ENCODE data around the gene SLC2A9. TPM values are rescaled to one million over a fixed set of nuclear protein-coding genes. Genes with fewer than 3 reads are reported as not detected.

Gene SLC2A9
- total RNA-seq = 25.2 TPM
- long read RNA-seq, transcript SLC2A9-201 (12 exons, 1,850 nt) = major isoform, 15 of 51 reads
- long read RNA-seq, partial matches to known transcripts = 14 of 51 reads
- long read RNA-seq, other reads (novel, unspliced or antisense) = 22 of 51 reads

- no peak for DNase-seq
- H3K4me3 ChIP-seq = peak within 1 kb of the TSS; percentile 46
- intact Hi-C loops (cut with DNase I) = no loop called here
- H3K27me3 ChIP-seq (ENCODE audit: low read depth) = no peaks in the 10 kb centered on the region
- no peaks in the 10 kb centered on the region for H3K9me3 ChIP-seq
- no peaks in the 10 kb centered on the region for H3K36me3 ChIP-seq
- peak within 1 kb of the TSS; percentile 86 for H3K27ac ChIP-seq
- no peak for ATAC-seq
- H3K4me1 ChIP-seq = peaks cover 48% of the 10 kb centered on the region
- no peak for TF ChIP-seq CTCF (IDR thresholded peaks at IDR 0.05)
These were observed at the start of gene SLC2A9 for GRCh38 chr4:10020871-10021652. Gene SLC2A9, minus strand, starts transcription at chr4:10021497. Its CDS starts 68 bp downstream, at chr4:10021429.

- Histone ChIP-seq H3K4me3 (no peak overlapping the region), H3K27ac (no peak overlapping the region), H3K9me3 (no peaks in the 10 kb centered on the region), H3K36me3 (peaks cover 37% of the 10 kb centered on the region), H3K27me3 (ENCODE audit: low read depth) (no peaks in the 10 kb centered on the region), H3K4me1 (peaks cover 2% of the 10 kb centered on the region)
- ATAC-seq = no peak
- intact Hi-C loops (cut with DNase I) = no loop called here
- no peak for DNase-seq
- no peak for TF ChIP-seq CTCF (IDR thresholded peaks at IDR 0.05)
These were observed 47.9 kb upstream of the SLC2A9 start for GRCh38 chr4:10069075-10069642.

GRCh38 chr4:10066670-10067651 lies 45.7 kb upstream of the SLC2A9 start:
- intact Hi-C loops (cut with DNase I) = no loop called here
- DNase-seq = no peak
- peaks cover 15% of the 10 kb centered on the region for H3K4me1 ChIP-seq
- no peaks in the 10 kb centered on the region for H3K27me3 ChIP-seq (ENCODE audit: low read depth)
- H3K36me3 ChIP-seq = peaks cover 20% of the 10 kb centered on the region
- H3K4me3 ChIP-seq = no peak overlapping the region
- no peak overlapping the region for H3K27ac ChIP-seq
- H3K9me3 ChIP-seq = no peaks in the 10 kb centered on the region
- no peak for TF ChIP-seq CTCF (IDR thresholded peaks at IDR 0.05)
- no peak for ATAC-seq

- intact Hi-C loops (cut with DNase I) = no loop called here
These were observed 44.9 kb upstream of the SLC2A9 start for GRCh38 chr4:10066206-10066605.

More at GRCh38 chr4:10066206-10066605, 44.9 kb upstream of the SLC2A9 start:
- H3K36me3 ChIP-seq = peaks cover 20% of the 10 kb centered on the region
- no peak overlapping the region for H3K27ac ChIP-seq
- TF ChIP-seq CTCF (IDR thresholded peaks at IDR 0.05) = no peak
- no peaks in the 10 kb centered on the region for H3K27me3 ChIP-seq (ENCODE audit: low read depth)
- H3K9me3 ChIP-seq = no peaks in the 10 kb centered on the region
- DNase-seq (no peak), ATAC-seq (no peak)
- H3K4me3 ChIP-seq = no peak overlapping the region
- H3K4me1 ChIP-seq = peaks cover 15% of the 10 kb centered on the region

Data from lower lobe of right lung (tissue), 2 donors.